H9 (cell line): ENCODE results near the gene SCN2B. TPM values are rescaled to one million over a fixed set of nuclear protein-coding genes. Genes with fewer than 3 reads are reported as not detected.

Experiments
- DNase-seq: peaks from one replicate; pipeline ENCODE4 v3.0.0-alpha.2; 2017
- H2AFZ ChIP-seq: one replicate; pipeline ENCODE4 v1.6.1; 2013; ENCODE audit warnings: mild to moderate bottlenecking, low read length, control low read depth, moderate library complexity
- H2AK5ac ChIP-seq: 2 replicates; pipeline ENCODE4 v1.6.1; 2013; ENCODE audit warnings: low read length, control low read depth, mixed read lengths; ENCODE audit not compliant: insufficient read length
- H2BK120ac ChIP-seq: one replicate; pipeline ENCODE4 v1.6.1; 2013; ENCODE audit warnings: low read depth, mild to moderate bottlenecking, low read length, control low read depth, inconsistent platforms; ENCODE audit not compliant: poor library complexity, severe bottlenecking
- H2BK12ac ChIP-seq: 2 replicates; pipeline ENCODE4 v1.6.1; 2013; ENCODE audit warnings: low read length, control low read depth, mixed read lengths, low read depth; ENCODE audit not compliant: insufficient read length
- H2BK15ac ChIP-seq: 2 replicates; pipeline ENCODE4 v1.6.1; 2013; ENCODE audit warnings: low read depth, low read length, control low read depth
- H2BK20ac ChIP-seq: one replicate; pipeline ENCODE4 v1.6.1; 2013; ENCODE audit warnings: low read depth, mild to moderate bottlenecking, low read length, control low read depth, inconsistent platforms; ENCODE audit not compliant: poor library complexity, severe bottlenecking
- H2BK5ac ChIP-seq: 2 replicates; pipeline ENCODE4 v1.6.1; 2013; ENCODE audit warnings: low read length, control low read depth, mixed read lengths; ENCODE audit not compliant: insufficient read length
- H3K14ac ChIP-seq: 2 replicates; pipeline ENCODE4 v1.6.1; 2013; ENCODE audit warnings: low read length, control low read depth; ENCODE audit not compliant: insufficient read depth
- H3K18ac ChIP-seq: 2 replicates; pipeline ENCODE4 v1.6.1; 2013; ENCODE audit warnings: low read depth, mild to moderate bottlenecking, mixed read lengths, low read length, control low read depth; ENCODE audit not compliant: insufficient read length
- H3K23ac ChIP-seq: 2 replicates; pipeline ENCODE4 v1.6.1; 2013; ENCODE audit warnings: low read length, control low read depth, mixed read lengths, low read depth; ENCODE audit not compliant: insufficient read length
- H3K23me2 ChIP-seq: 2 replicates; pipeline ENCODE4 v1.6.1; 2013; ENCODE audit warnings: low read depth, mild to moderate bottlenecking, mixed read lengths, low read length, control low read depth; ENCODE audit not compliant: insufficient read length, poor library complexity, severe bottlenecking
- H3K27ac ChIP-seq: 2 replicates; pipeline ENCODE4 v1.5.1; 2013; ENCODE audit warnings: low read length, control low read depth, mixed read lengths, low read depth; ENCODE audit not compliant: insufficient read length
- H3K27me3 ChIP-seq: 2 replicates; pipeline ENCODE4 v1.6.1; 2013; ENCODE audit warnings: low read length, control low read depth, inconsistent platforms; ENCODE audit not compliant: insufficient read depth
- H3K4ac ChIP-seq: 2 replicates; pipeline ENCODE4 v1.6.1; 2013; ENCODE audit warnings: low read depth, mild to moderate bottlenecking, control low read depth, inconsistent platforms, low read length, moderate library complexity
- H3K4me1 ChIP-seq: 2 replicates; pipeline ENCODE4 v1.6.1; 2013; ENCODE audit warnings: low read length, control low read depth, inconsistent platforms; ENCODE audit not compliant: insufficient read depth
- H3K4me2 ChIP-seq: 2 replicates; pipeline ENCODE4 v1.6.1; 2013; ENCODE audit warnings: low read length, control low read depth, mixed read lengths; ENCODE audit not compliant: insufficient read length, insufficient read depth
- H3K56ac ChIP-seq: 2 replicates; pipeline ENCODE4 v1.6.1; 2013; ENCODE audit warnings: low read depth, mild to moderate bottlenecking, mixed read lengths, low read length, control low read depth; ENCODE audit not compliant: insufficient read length
- H3K79me1 ChIP-seq: 2 replicates; pipeline ENCODE4 v1.6.1; 2013; ENCODE audit warnings: low read depth, mild to moderate bottlenecking, moderate library complexity, low read length, control low read depth, inconsistent platforms; ENCODE audit not compliant: insufficient read depth, poor library complexity, severe bottlenecking
- H3K79me2 ChIP-seq: 2 replicates; pipeline ENCODE4 v1.6.1; 2013; ENCODE audit warnings: low read length, control low read depth, inconsistent platforms; ENCODE audit not compliant: insufficient read depth
- H3K9ac ChIP-seq: 2 replicates; pipeline ENCODE4 v1.6.1; 2013; ENCODE audit warnings: low read length, control low read depth, mixed read lengths; ENCODE audit not compliant: insufficient read length; ENCODE audit errors: extremely low read depth
- H3K9me3 ChIP-seq: one replicate; pipeline ENCODE4 v1.6.1; 2013; ENCODE audit warnings: low read depth, low read length, inconsistent platforms; ENCODE audit not compliant: control insufficient read depth
- H3T11ph ChIP-seq: one replicate; pipeline ENCODE4 v1.6.1; 2013; ENCODE audit warnings: mild to moderate bottlenecking, low read length, control low read depth, inconsistent platforms
- H4K20me1 ChIP-seq: one replicate; pipeline ENCODE4 v1.6.1; 2013; ENCODE audit not compliant: control insufficient read depth, insufficient read length, insufficient read depth
- H4K5ac ChIP-seq: 2 replicates; pipeline ENCODE4 v1.6.1; 2013; ENCODE audit warnings: low read depth, mild to moderate bottlenecking, mixed read lengths, low read length, control low read depth; ENCODE audit not compliant: insufficient read length
- H4K8ac ChIP-seq: replicated peaks from 2 replicates; pipeline ENCODE4 v1.6.1; 2013; ENCODE audit warnings: low read length, control low read depth, mixed read lengths, low read depth; ENCODE audit not compliant: insufficient read length
- H4K91ac ChIP-seq: 2 replicates; pipeline ENCODE4 v1.6.1; 2013; ENCODE audit warnings: low read depth, mild to moderate bottlenecking, moderate library complexity, mixed read lengths, low read length, control low read depth; ENCODE audit not compliant: insufficient read length
- H3K27ac Mint-ChIP-seq, 3 experiments: 2 replicates in 2 of 3; 3 replicates in 1 of 3; pipeline ENCODE4 v1.8.0; 2020 to 2021; ENCODE audit warnings: mixed read lengths in 3 of 3, mild to moderate bottlenecking in 1 of 3, moderate library complexity in 1 of 3
- H3K27me3 Mint-ChIP-seq: 2 replicates; pipeline ENCODE4 v1.8.0; 2021; ENCODE audit warnings: low read depth, mild to moderate bottlenecking, moderate library complexity, mixed read lengths
- H3K36me3 Mint-ChIP-seq, 3 experiments: 2 replicates in 2 of 3; 3 replicates in 1 of 3; pipeline ENCODE4 v1.8.0; 2020 to 2021; ENCODE audit warnings: low read depth in 3 of 3, mixed read lengths in 3 of 3; ENCODE audit not compliant: insufficient read depth in 1 of 3
- H3K4me1 Mint-ChIP-seq, 2 experiments: 2 replicates each; pipeline ENCODE4 v1.8.0; 2020; ENCODE audit warnings: mixed read lengths in 2 of 2
- H3K4me3 Mint-ChIP-seq, 2 experiments: 2 replicates in 1 of 2; 3 replicates in 1 of 2; pipeline ENCODE4 v1.8.0; 2020 to 2021; ENCODE audit warnings: mild to moderate bottlenecking in 2 of 2, mixed read lengths in 2 of 2, moderate library complexity in 1 of 2
- H3K9me3 Mint-ChIP-seq, 2 experiments: 2 replicates in 1 of 2; 3 replicates in 1 of 2; pipeline ENCODE4 v1.8.0; 2020; ENCODE audit warnings: mild to moderate bottlenecking in 2 of 2, mixed read lengths in 2 of 2, moderate library complexity in 1 of 2
- CTCF ChIP-seq: fragments of 200-600 bp; sonication (generic); conservative IDR thresholded peaks from 3 replicates; pipeline ENCODE4 v1.8.0; 2021; ENCODE audit warnings: antibody characterized with exemption, mild to moderate bottlenecking
- WGBS: extraction: QIAGEN DNeasy Blood & Tissue Kit; methylation state at CpG from one replicate; pipeline ENCODE4 v1.1.7; 2013; ENCODE audit warnings: missing lambda C conversion rate, low lambda C conversion rate, mixed read lengths; ENCODE audit not compliant: insufficient read length; ENCODE audit errors: extremely low coverage; 5-methylcytosine and 5-hydroxymethylcytosine counted together
- long read RNA-seq: library from polyadenylated mRNA; unstranded; transcript quantifications from one replicate; pipeline ENCODE4 v2.0.0, GENCODE V29; 2020
- total RNA-seq: library from RNA; stranded (reverse); gene quantifications from 2 replicates; pipeline ENCODE4 v1.2.1, GENCODE V29; 2021

Gene SCN2B
- total RNA-seq, result not detected in 2 replicates
- long read RNA-seq, result 0 reads

- Mint-ChIP-seq H3K27me3 (peaks cover 61% of the 10 kb centered on the region), H3K4me3 (peak within 1 kb of the TSS; percentile 59 to 86), H3K36me3 (no peaks in the 10 kb centered on the region), H3K9me3 (no peaks in the 10 kb centered on the region; a peak in 1 of 5 replicates), H3K4me1 (peaks cover 39 to 43% of the 10 kb centered on the region in 2 experiments), H3K27ac (no peak within 1 kb of the TSS; a peak in 1 of 7 replicates)
- H3K56ac ChIP-seq, result no peak within 1 kb of the TSS
- H3K79me2 ChIP-seq, result no peaks in the 10 kb centered on the region
- DNase-seq, result no peak
- H3K9me3 ChIP-seq, result no peaks in the 10 kb centered on the region
- no CpG with 5 or more reads among the region's 14 CpGs for WGBS
- no peak for TF ChIP-seq CTCF
- no peak within 1 kb of the TSS for H4K5ac ChIP-seq
- H3T11ph ChIP-seq, result no peak within 1 kb of the TSS
- H3K18ac ChIP-seq, result no peak within 1 kb of the TSS
- no peak within 1 kb of the TSS for H2BK12ac ChIP-seq
- H3K4me2 ChIP-seq, result peak within 1 kb of the TSS; percentile 90
- no peak within 1 kb of the TSS for H3K27ac ChIP-seq
- peaks cover 13% of the 10 kb centered on the region for H3K23me2 ChIP-seq
- H3K4ac ChIP-seq, result no peak within 1 kb of the TSS
- H4K91ac ChIP-seq, result no peak within 1 kb of the TSS
- H3K14ac ChIP-seq, result peak within 1 kb of the TSS; percentile 19; the same call in 1 of the 2 replicates
- no peak within 1 kb of the TSS for H2BK120ac ChIP-seq
- H3K27me3 ChIP-seq, result peaks cover 19% of the 10 kb centered on the region; the same call in 1 of the 2 replicates
- H3K4me1 ChIP-seq, result peaks cover 6% of the 10 kb centered on the region; the same call in 1 of the 2 replicates
- H4K20me1 ChIP-seq, result no peaks in the 10 kb centered on the region
- no peak within 1 kb of the TSS for H2AK5ac ChIP-seq
- no peak within 1 kb of the TSS for H2BK20ac ChIP-seq
- H4K8ac ChIP-seq, result no peak within 1 kb of the TSS
- no peak within 1 kb of the TSS for H2BK15ac ChIP-seq
- no peak within 1 kb of the TSS for H2BK5ac ChIP-seq
- no peaks in the 10 kb centered on the region for H3K79me1 ChIP-seq
- peak within 1 kb of the TSS; percentile 86 for H2AFZ ChIP-seq
- no peak within 1 kb of the TSS for H3K23ac ChIP-seq
- peak within 1 kb of the TSS; percentile 10 for H3K9ac ChIP-seq
Measured at GRCh38 chr11:118175993-118176777, at the start of gene SCN2B. SCN2B (minus strand) TSS chr11:118176639; CDS start chr11:118176431, 208 bp downstream.
